Central memory CD4-positive, alpha-beta T cell (primary cell): ENCODE data around the gene FGF21.
"Not testable (repeated sequence)": the region's sequence is repeated elsewhere in the genome, so short reads cannot be mapped to it uniquely, and the experiment has no call there.

Source experiments
- DNase-seq: peaks from one replicate; pipeline ENCODE4 v3.0.0; 2022
- total RNA-seq, 3 experiments: gene quantifications; one replicate each; lab custom pipeline; 2026; lab: John Stamatoyannopoulos, UW

The FGF21 gene
- 0 reads per million in 3 experiments for total RNA-seq

GRCh38 chr19:48755084-48755641, at the start of gene FGF21:
Gene FGF21 (plus strand): TSS chr19:48755524. CDS start chr19:48756237, 713 bp downstream.
- no peak for DNase-seq

GRCh38 chr19:48708471-48708870, 46.9 kb upstream of the FGF21 start:
- no peak for DNase-seq

- no peak for DNase-seq
These were observed 44.1 kb upstream of the FGF21 start for GRCh38 chr19:48711106-48711662.

- no peak for DNase-seq
These were observed 42.1 kb upstream of the FGF21 start for GRCh38 chr19:48713041-48713863.

GRCh38 chr19:48713864-48714755, 41.2 kb upstream of the FGF21 start:
- peak; percentile 96 for DNase-seq

GRCh38 chr19:48714759-48715675, 40.3 kb upstream of the FGF21 start:
- DNase-seq: no peak

- no peak for DNase-seq
These were observed 39.6 kb upstream of the FGF21 start for GRCh38 chr19:48715681-48716171.

- DNase-seq: no peak
These were observed 38.6 kb upstream of the FGF21 start for GRCh38 chr19:48716562-48717291.

GRCh38 chr19:48718106-48718505, 37.2 kb upstream of the FGF21 start:
- DNase-seq: not testable (repeated sequence)

- DNase-seq: no peak
These were observed 36.6 kb upstream of the FGF21 start for GRCh38 chr19:48718711-48719231.

- DNase-seq: no peak
These were observed 35.8 kb upstream of the FGF21 start, which contains the start of gene MAMSTR for GRCh38 chr19:48719263-48720171. Gene MAMSTR (minus strand): TSS chr19:48719725. CDS start chr19:48719031, 694 bp downstream.

- DNase-seq: no peak
These were observed 35.1 kb upstream of the FGF21 start for GRCh38 chr19:48720251-48720612.

GRCh38 chr19:48720613-48721296, 34.6 kb upstream of the FGF21 start:
- peak; percentile 90 for DNase-seq

- DNase-seq: no peak
These were observed 33.1 kb upstream of the FGF21 start for GRCh38 chr19:48722196-48722708.

- peak; percentile 64 for DNase-seq
These were observed 30.2 kb upstream of the FGF21 start for GRCh38 chr19:48724796-48725753.

GRCh38 chr19:48726556-48726955, 28.8 kb upstream of the FGF21 start:
- DNase-seq: peak; percentile 59
